ENCODE data around the gene PODXL. TPM values are rescaled to one million over a fixed set of nuclear protein-coding genes. Genes with fewer than 3 reads are reported as not detected.
"Not testable (repeated sequence)": the region's sequence is repeated elsewhere in the genome, so short reads cannot be mapped to it uniquely, and the experiment has no call there.

PODXL gene
- total RNA-seq, 2 experiments from 2014 or later = 0.45 to 0.51 TPM

DNA sequence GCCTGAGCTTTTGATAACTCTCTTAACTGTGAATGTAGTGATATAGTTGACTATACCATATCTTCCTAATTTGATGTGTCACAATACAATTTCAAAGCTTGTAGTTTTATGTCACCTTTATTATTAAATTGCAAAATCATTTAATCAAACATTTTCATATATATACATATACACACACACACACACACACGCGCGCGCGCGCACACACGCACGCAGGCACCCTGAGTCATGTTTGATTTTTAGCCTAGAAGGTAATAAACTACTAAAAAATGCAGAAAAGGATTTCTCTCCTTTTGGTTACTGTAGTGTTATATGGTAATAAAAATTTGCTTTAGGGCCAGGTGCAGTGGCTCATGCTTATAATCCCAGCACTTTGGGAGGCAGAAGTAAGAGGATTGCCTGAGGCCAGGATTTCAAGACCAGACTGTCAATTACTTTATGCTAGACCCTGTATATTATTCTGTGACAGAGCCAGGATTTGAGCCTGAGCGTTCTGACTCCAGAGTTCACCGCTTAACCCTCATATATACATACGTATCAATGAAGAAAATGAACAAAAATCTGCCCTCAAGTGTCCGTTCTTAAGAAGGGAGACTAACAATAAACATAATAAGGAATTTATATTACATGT is 89.6 kb downstream of the PODXL start:
- CTCF ChIA-PET = no interaction called here
- no peak for DNase-seq
- ATAC-seq = no peak
- Mint-ChIP-seq H3K27me3 (no peaks in the 10 kb centered on the region), H3K4me1 (ENCODE audit: low read depth) (no peaks in the 10 kb centered on the region), H3K9me3 (no peaks in the 10 kb centered on the region), H3K36me3 (ENCODE audit: low read depth) (peaks cover 38% of the 10 kb centered on the region), H3K27ac (no peak overlapping the region), H3K4me3 (no peak overlapping the region)
- POLR2A ChIA-PET = no interaction called here
- intact Hi-C loops (cut with micrococcal nuclease) = no loop called here
- TF ChIP-seq, protein P1, sequence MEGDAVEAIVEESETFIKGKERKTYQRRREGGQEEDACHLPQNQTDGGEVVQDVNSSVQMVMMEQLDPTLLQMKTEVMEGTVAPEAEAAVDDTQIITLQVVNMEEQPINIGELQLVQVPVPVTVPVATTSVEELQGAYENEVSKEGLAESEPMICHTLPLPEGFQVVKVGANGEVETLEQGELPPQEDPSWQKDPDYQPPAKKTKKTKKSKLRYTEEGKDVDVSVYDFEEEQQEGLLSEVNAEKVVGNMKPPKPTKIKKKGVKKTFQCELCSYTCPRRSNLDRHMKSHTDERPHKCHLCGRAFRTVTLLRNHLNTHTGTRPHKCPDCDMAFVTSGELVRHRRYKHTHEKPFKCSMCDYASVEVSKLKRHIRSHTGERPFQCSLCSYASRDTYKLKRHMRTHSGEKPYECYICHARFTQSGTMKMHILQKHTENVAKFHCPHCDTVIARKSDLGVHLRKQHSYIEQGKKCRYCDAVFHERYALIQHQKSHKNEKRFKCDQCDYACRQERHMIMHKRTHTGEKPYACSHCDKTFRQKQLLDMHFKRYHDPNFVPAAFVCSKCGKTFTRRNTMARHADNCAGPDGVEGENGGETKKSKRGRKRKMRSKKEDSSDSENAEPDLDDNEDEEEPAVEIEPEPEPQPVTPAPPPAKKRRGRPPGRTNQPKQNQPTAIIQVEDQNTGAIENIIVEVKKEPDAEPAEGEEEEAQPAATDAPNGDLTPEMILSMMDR (IDR thresholded peaks at IDR 0.05) = no peak

DNA sequence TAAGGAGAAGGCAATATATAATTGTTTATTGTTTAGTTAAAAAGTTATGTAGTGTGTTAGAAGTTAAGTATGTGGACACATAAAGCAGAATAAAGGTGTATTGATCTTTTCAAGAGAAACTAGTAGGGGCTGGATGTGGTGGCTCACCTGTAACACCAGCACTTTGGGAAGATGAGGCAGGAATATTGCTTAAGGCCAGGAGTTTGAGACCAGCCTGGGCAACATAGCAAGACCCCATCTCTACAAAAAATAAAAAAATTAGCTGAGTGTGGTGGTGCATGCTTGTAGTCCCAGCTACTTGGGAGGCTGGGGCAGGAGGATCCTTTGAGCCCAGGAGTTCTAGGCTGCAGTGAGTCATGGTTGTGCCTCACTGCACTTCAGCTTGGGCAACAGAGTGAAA is 93.7 kb downstream of the PODXL start:
- ATAC-seq; H3K9me3 Mint-ChIP-seq; H3K27ac Mint-ChIP-seq; POLR2A ChIA-PET; H3K27me3 Mint-ChIP-seq; H3K4me1 Mint-ChIP-seq (ENCODE audit: low read depth); DNase-seq; intact Hi-C loops (cut with micrococcal nuclease); CTCF ChIA-PET; H3K4me3 Mint-ChIP-seq: not testable (repeated sequence)
- peaks cover 27% of the 10 kb centered on the region for H3K36me3 Mint-ChIP-seq (ENCODE audit: low read depth)

DNA sequence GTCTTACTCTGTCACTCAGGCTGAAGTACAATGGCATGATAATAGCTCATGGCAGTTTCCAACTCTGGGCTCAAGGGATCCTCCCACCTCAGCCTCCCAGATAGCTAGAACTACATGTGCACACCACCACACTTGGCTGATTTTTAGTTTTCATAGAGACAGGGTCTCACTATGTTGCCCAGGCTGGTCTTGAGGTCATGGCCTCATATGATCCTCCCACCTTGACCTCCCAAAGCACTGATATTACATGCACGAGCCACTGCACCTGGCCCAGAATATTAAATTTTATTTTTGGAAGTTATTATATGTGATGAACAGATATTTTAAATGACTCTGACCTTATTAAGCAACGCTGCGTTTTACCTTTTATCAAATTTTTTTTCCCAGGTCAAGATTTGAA is 94.4 kb downstream of the PODXL start:
- TF ChIP-seq, protein P1 (IDR thresholded peaks at IDR 0.05) = no peak
- Mint-ChIP-seq H3K4me3 (no peak overlapping the region), H3K9me3 (no peaks in the 10 kb centered on the region), H3K36me3 (ENCODE audit: low read depth) (peaks cover 24% of the 10 kb centered on the region), H3K27me3 (no peaks in the 10 kb centered on the region), H3K27ac (no peak overlapping the region), H3K4me1 (ENCODE audit: low read depth) (peaks cover 4% of the 10 kb centered on the region)
- CTCF ChIA-PET = interaction anchor here (1.5 kb wide), 1 partner anchor 9 kb away, joined by 5 read pairs; no protein-coding TSS in a partner anchor
- intact Hi-C loops (cut with micrococcal nuclease) = no loop called here
- ATAC-seq (no peak), DNase-seq (no peak)
- POLR2A ChIA-PET = no interaction called here

GRCh38 chr7:131459256-131459655 is 97.2 kb downstream of the PODXL start:
- H3K36me3 Mint-ChIP-seq (ENCODE audit: low read depth) = peaks cover 23% of the 10 kb centered on the region
- CTCF ChIA-PET = no interaction called here
- H3K27ac Mint-ChIP-seq = no peak overlapping the region

GRCh38 chr7:131456338-131456737 is 100.1 kb downstream of the PODXL start:
- no peaks in the 10 kb centered on the region for H3K9me3 Mint-ChIP-seq
- TF ChIP-seq, protein P1 (IDR thresholded peaks at IDR 0.05) = no peak
- H3K27ac Mint-ChIP-seq = no peak overlapping the region
- ATAC-seq (no peak), DNase-seq (no peak)
- peaks cover 4% of the 10 kb centered on the region for H3K4me1 Mint-ChIP-seq (ENCODE audit: low read depth)
- H3K36me3 Mint-ChIP-seq (ENCODE audit: low read depth) = peaks cover 17% of the 10 kb centered on the region
- intact Hi-C loops (cut with micrococcal nuclease) = no loop called here
- H3K4me3 Mint-ChIP-seq = no peak overlapping the region
- ChIA-PET POLR2A (no interaction called here), CTCF (no interaction called here)
- H3K27me3 Mint-ChIP-seq = no peaks in the 10 kb centered on the region

More at GRCh38 chr7:131459256-131459655, 97.2 kb downstream of the PODXL start:
- no peaks in the 10 kb centered on the region for H3K27me3 Mint-ChIP-seq
- intact Hi-C loops (cut with micrococcal nuclease) = no loop called here
- no peak overlapping the region for H3K4me3 Mint-ChIP-seq
- peaks cover 4% of the 10 kb centered on the region for H3K4me1 Mint-ChIP-seq (ENCODE audit: low read depth)
- no peaks in the 10 kb centered on the region for H3K9me3 Mint-ChIP-seq
- POLR2A ChIA-PET = no interaction called here
- TF ChIP-seq, protein P1 (IDR thresholded peaks at IDR 0.05) = no peak
- no peak for DNase-seq
- ATAC-seq = no peak
